Prostate gland (tissue), 2 donors: Measurements from ENCODE around the gene BLOC1S3. TPM values are rescaled to one million over a fixed set of nuclear protein-coding genes. Genes with fewer than 3 reads are reported as not detected.

ENCODE experiments used
- DNase-seq: peaks from one replicate; pipeline ENCODE4 v3.0.0-alpha.2; 2019; ENCODE audit warnings: low spot score
- H3K27ac ChIP-seq, 2 donors: fragments of 200-600 bp; sonication (generic); 2 replicates each; pipeline ENCODE4 v1.5.1; 2017 to 2019
- H3K27me3 ChIP-seq: fragments of 200-600 bp; sonication (generic); replicated peaks from 2 replicates; pipeline ENCODE4 v1.5.1; 2019; ENCODE audit not compliant: insufficient read depth
- H3K36me3 ChIP-seq, 2 donors: fragments of 200-600 bp; sonication (generic); 1 replicate in 1 of 2; 2 replicates in 1 of 2; pipeline versions ENCODE4 v1.5.1 to v1.8.1; 2017 to 2019
- H3K4me1 ChIP-seq: fragments of 200-600 bp; sonication (generic); replicated peaks from 2 replicates; pipeline ENCODE4 v1.5.1; 2019
- H3K4me3 ChIP-seq, 2 donors: fragments of 200-600 bp; sonication (generic); 2 replicates each; pipeline ENCODE4 v1.5.1; 2017 to 2019
- H3K9me3 ChIP-seq: fragments of 200-600 bp; sonication (generic); 2 replicates; pipeline ENCODE4 v1.5.1; 2017
- CTCF ChIP-seq, 4 experiments: fragments of 200-600 bp in 2 of 4; fragments of 450-650 bp in 2 of 4; sonication (generic) in 2 of 4; IDR thresholded peaks; 1 replicate in 3 of 4; 2 replicates in 1 of 4; pipeline ENCODE4 v1.5.1; 2016 to 2019; ENCODE audit warnings: antibody characterized with exemption in 4 of 4, mild to moderate bottlenecking in 2 of 4, moderate library complexity in 2 of 4
- POLR2A ChIP-seq: fragments of 450-650 bp; IDR thresholded peaks from one replicate; pipeline ENCODE4 v1.6.1; 2016; ENCODE audit warnings: antibody characterized with exemption, mild to moderate bottlenecking
- POLR2AphosphoS5 ChIP-seq: sonication (generic); formaldehyde crosslinking; IDR thresholded peaks from one replicate; pipeline ENCODE4 v1.6.1; 2017; ENCODE audit warnings: antibody characterized with exemption
- WGBS: methylation state at CpG from one replicate; pipeline ENCODE4 v1.1.5; 2018; 5-methylcytosine and 5-hydroxymethylcytosine counted together
- intact Hi-C: fragments of 100-400 bp; cut with DNase I; formaldehyde crosslinking; loops from one replicate; pipeline ENCODE4 v1.14.2; 2022
- total RNA-seq, 2 donors: library from RNA; depleted of rRNA; stranded (reverse); fragments of >200 nt; gene quantifications; one replicate each; pipeline ENCODE4 v1.1.0, GENCODE V29; 2016

The BLOC1S3 gene
- total RNA-seq, 2 donors from 2014 or later, result 21.4 to 30.4 TPM

- intact Hi-C loops, result loop anchor here (2.0 kb wide), 1 partner anchor 89 kb away; no protein-coding TSS in a partner anchor
- no peaks in the 10 kb centered on the region for H3K36me3 ChIP-seq
- no peak for DNase-seq
- peaks cover 2% of the 10 kb centered on the region for H3K4me1 ChIP-seq
- no peaks in the 10 kb centered on the region for H3K27me3 ChIP-seq
- peak overlapping the region; percentile 77 to 87 for H3K27ac ChIP-seq
- peak overlapping the region; percentile 44 to 52 for H3K4me3 ChIP-seq
- no peaks in the 10 kb centered on the region for H3K9me3 ChIP-seq
- TF ChIP-seq POLR2A (no peak), POLR2AphosphoS5 (no peak), CTCF (IDR thresholded peaks at IDR 0.05) (no peak)
- 58% methylated on average over 9 of the region's 9 CpGs for WGBS
These were observed 1.3 kb downstream of the BLOC1S3 start for GRCh38 chr19:45179892-45180370.

DNA sequence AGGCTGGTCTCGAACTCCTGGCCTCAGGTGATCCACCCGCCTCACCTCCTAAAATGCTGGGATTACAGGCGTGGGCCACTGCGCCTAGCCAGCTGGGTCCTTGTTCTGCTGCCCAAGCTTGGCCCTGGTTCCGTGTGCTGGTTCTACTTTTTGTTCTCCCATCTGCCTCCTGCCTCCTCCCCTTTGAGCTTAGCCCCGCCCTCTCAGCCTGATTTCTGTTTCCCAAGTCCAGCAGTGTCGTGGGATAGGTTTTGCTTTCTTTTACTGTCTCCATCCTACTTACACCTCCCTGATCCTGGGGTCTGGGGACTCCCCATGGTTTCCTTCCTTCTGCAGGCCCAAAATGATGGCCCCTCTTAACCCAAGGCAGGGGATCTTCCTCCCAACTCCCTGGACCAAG lies 2.4 kb downstream of the BLOC1S3 start:
- no peak for DNase-seq
- WGBS, result 82% methylated on average over 7 of the region's 7 CpGs
- H3K27ac ChIP-seq, result no peak overlapping the region
- H3K36me3 ChIP-seq, result no peaks in the 10 kb centered on the region
- no peaks in the 10 kb centered on the region for H3K27me3 ChIP-seq
- peaks cover 2% of the 10 kb centered on the region for H3K4me1 ChIP-seq
- no peak overlapping the region for H3K4me3 ChIP-seq
- TF ChIP-seq POLR2A (no peak), POLR2AphosphoS5 (no peak), CTCF (IDR thresholded peaks at IDR 0.05) (no peak)
- no peaks in the 10 kb centered on the region for H3K9me3 ChIP-seq
- intact Hi-C loops, result no loop called here

- intact Hi-C loops, result no loop called here
- peaks cover 2% of the 10 kb centered on the region for H3K4me1 ChIP-seq
- no peak overlapping the region for H3K27ac ChIP-seq
- no peaks in the 10 kb centered on the region for H3K27me3 ChIP-seq
- no peaks in the 10 kb centered on the region for H3K36me3 ChIP-seq
- H3K9me3 ChIP-seq, result no peaks in the 10 kb centered on the region
- H3K4me3 ChIP-seq, result no peak overlapping the region
- DNase-seq, result no peak
- TF ChIP-seq CTCF (IDR thresholded peaks at IDR 0.05), result no peak
- TF ChIP-seq POLR2A, result no peak
- no peak for TF ChIP-seq POLR2AphosphoS5
- WGBS, result 77% methylated on average over 4 of the region's 4 CpGs
These were observed 4.2 kb downstream of the BLOC1S3 start for GRCh38 chr19:45182758-45183157.

DNA sequence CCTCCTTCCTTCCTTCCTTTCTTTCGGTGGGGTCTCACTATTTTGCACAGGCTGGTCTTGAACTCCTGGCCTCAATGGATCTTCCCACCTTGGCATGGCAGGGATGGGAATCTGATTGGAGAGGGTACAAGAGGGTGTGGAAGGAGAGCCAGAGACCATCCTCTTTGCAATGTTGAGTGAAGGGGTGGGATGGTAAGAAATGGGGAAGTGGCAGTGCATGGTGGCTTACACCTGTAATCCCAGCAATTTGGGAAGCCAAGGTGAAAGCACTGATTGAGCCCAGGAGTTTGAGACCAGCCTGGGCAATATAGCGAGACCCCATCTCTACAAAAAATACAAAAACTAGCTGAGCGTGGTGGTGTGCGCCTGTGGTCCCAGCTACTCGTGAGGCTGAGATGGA lies 5.5 kb downstream of the BLOC1S3 start:
- H3K36me3 ChIP-seq, result no peaks in the 10 kb centered on the region
- 97% methylated on average over 5 of the region's 5 CpGs for WGBS
- H3K27me3 ChIP-seq, result no peaks in the 10 kb centered on the region
- peaks cover 2% of the 10 kb centered on the region for H3K4me1 ChIP-seq
- H3K27ac ChIP-seq, result no peak overlapping the region
- no peak for DNase-seq
- no peaks in the 10 kb centered on the region for H3K9me3 ChIP-seq
- intact Hi-C loops, result no loop called here
- no peak overlapping the region for H3K4me3 ChIP-seq
- TF ChIP-seq CTCF (IDR thresholded peaks at IDR 0.05), result no peak
- no peak for TF ChIP-seq POLR2A
- no peak for TF ChIP-seq POLR2AphosphoS5

GRCh38 chr19:45186509-45187334 lies 8.1 kb downstream of the BLOC1S3 start:
- Histone ChIP-seq H3K27ac (no peak overlapping the region), H3K4me3 (no peak overlapping the region), H3K9me3 (no peaks in the 10 kb centered on the region), H3K36me3 (no peaks in the 10 kb centered on the region), H3K4me1 (no peaks in the 10 kb centered on the region), H3K27me3 (no peaks in the 10 kb centered on the region)
- no peak for DNase-seq
- intact Hi-C loops, result no loop called here
- WGBS, result 93% methylated on average over 12 of the region's 12 CpGs
- TF ChIP-seq CTCF (IDR thresholded peaks at IDR 0.05) (no peak), POLR2AphosphoS5 (no peak), POLR2A (no peak)
